Ishikawa (cell line): ENCODE results near the gene TTC16.

Source experiments
- CEBPB ChIP-seq: IDR thresholded peaks from 2 replicates; pipeline ENCODE4 v1.6.1; 2012
- CREB1 ChIP-seq: IDR thresholded peaks from 2 replicates; pipeline ENCODE4 v1.6.1; 2012; ENCODE audit warnings: low read depth
- EGR1 ChIP-seq: IDR thresholded peaks from 2 replicates; pipeline ENCODE4 v1.6.1; 2012
- EP300 ChIP-seq: IDR thresholded peaks from 2 replicates; pipeline ENCODE4 v1.6.1; 2012; ENCODE audit warnings: borderline replicate concordance
- FOXM1 ChIP-seq: IDR thresholded peaks from 2 replicates; pipeline ENCODE4 v1.6.1; 2012; ENCODE audit warnings: low read depth, borderline replicate concordance
- MAX ChIP-seq: IDR thresholded peaks from 2 replicates; pipeline ENCODE4 v1.6.1; 2012
- NFIC ChIP-seq: IDR thresholded peaks from 2 replicates; pipeline ENCODE4 v1.6.1; 2012
- RAD21 ChIP-seq: IDR thresholded peaks from 2 replicates; pipeline ENCODE4 v1.6.1; 2012; ENCODE audit warnings: low read depth
- TAF1 ChIP-seq: IDR thresholded peaks from 2 replicates; pipeline ENCODE4 v1.6.1; 2012; ENCODE audit warnings: low read depth, mild to moderate bottlenecking
- TCF12 ChIP-seq: IDR thresholded peaks from 2 replicates; pipeline ENCODE4 v1.6.1; 2012; ENCODE audit warnings: low read depth
- TEAD4 ChIP-seq: IDR thresholded peaks from 2 replicates; pipeline ENCODE4 v1.6.1; 2012
- YY1 ChIP-seq: IDR thresholded peaks from 2 replicates; pipeline ENCODE4 v1.6.1; 2012; ENCODE audit warnings: low read depth
- ZBTB7A ChIP-seq: IDR thresholded peaks from 2 replicates; pipeline ENCODE4 v1.6.1; 2012; ENCODE audit warnings: low read depth
- TF ChIP-seq, protein P1 (sequence below): IDR thresholded peaks from 2 replicates; pipeline ENCODE4 v1.6.1; 2012
- TF ChIP-seq, protein P2 (sequence below): IDR thresholded peaks from 2 replicates; pipeline ENCODE4 v1.6.1; 2012; ENCODE audit warnings: low read depth, mild to moderate bottlenecking

Gene TTC16

GRCh38 chr9:127730799-127731410 is 15.0 kb downstream of the TTC16 start:
- TF ChIP-seq, protein P1, sequence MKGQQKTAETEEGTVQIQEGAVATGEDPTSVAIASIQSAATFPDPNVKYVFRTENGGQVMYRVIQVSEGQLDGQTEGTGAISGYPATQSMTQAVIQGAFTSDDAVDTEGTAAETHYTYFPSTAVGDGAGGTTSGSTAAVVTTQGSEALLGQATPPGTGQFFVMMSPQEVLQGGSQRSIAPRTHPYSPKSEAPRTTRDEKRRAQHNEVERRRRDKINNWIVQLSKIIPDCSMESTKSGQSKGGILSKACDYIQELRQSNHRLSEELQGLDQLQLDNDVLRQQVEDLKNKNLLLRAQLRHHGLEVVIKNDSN = no peak
- TF ChIP-seq EP300 (no peak), RAD21 (no peak), MAX (no peak), EGR1 (no peak), YY1 (no peak), TEAD4 (no peak), TCF12 (no peak), TAF1 (no peak), CEBPB (no peak), FOXM1 (no peak), CREB1 (no peak), NFIC (no peak), ZBTB7A (no peak)
- TF ChIP-seq, protein P2, sequence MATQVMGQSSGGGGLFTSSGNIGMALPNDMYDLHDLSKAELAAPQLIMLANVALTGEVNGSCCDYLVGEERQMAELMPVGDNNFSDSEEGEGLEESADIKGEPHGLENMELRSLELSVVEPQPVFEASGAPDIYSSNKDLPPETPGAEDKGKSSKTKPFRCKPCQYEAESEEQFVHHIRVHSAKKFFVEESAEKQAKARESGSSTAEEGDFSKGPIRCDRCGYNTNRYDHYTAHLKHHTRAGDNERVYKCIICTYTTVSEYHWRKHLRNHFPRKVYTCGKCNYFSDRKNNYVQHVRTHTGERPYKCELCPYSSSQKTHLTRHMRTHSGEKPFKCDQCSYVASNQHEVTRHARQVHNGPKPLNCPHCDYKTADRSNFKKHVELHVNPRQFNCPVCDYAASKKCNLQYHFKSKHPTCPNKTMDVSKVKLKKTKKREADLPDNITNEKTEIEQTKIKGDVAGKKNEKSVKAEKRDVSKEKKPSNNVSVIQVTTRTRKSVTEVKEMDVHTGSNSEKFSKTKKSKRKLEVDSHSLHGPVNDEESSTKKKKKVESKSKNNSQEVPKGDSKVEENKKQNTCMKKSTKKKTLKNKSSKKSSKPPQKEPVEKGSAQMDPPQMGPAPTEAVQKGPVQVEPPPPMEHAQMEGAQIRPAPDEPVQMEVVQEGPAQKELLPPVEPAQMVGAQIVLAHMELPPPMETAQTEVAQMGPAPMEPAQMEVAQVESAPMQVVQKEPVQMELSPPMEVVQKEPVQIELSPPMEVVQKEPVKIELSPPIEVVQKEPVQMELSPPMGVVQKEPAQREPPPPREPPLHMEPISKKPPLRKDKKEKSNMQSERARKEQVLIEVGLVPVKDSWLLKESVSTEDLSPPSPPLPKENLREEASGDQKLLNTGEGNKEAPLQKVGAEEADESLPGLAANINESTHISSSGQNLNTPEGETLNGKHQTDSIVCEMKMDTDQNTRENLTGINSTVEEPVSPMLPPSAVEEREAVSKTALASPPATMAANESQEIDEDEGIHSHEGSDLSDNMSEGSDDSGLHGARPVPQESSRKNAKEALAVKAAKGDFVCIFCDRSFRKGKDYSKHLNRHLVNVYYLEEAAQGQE = no peak

GRCh38 chr9:127731938-127732337 is 16.1 kb downstream of the TTC16 start:
- TF ChIP-seq EP300 (no peak), EGR1 (no peak), NFIC (no peak), CREB1 (no peak), MAX (no peak), TAF1 (no peak), ZBTB7A (no peak), YY1 (no peak)
- TF ChIP-seq, protein P2 = no peak

GRCh38 chr9:127732444-127732843 is 16.6 kb downstream of the TTC16 start:
- no peak for TF ChIP-seq CEBPB
- no peak for TF ChIP-seq NFIC
- TF ChIP-seq TCF12 = no peak
- TF ChIP-seq TEAD4 = no peak
- TF ChIP-seq MAX = no peak
- TF ChIP-seq, protein P2 = no peak
- TF ChIP-seq TAF1 = no peak
- no peak for TF ChIP-seq EP300
- TF ChIP-seq, protein P1 = no peak
- no peak for TF ChIP-seq YY1
- TF ChIP-seq CREB1 = no peak
- TF ChIP-seq FOXM1 = no peak
- no peak for TF ChIP-seq RAD21
- no peak for TF ChIP-seq ZBTB7A
- TF ChIP-seq EGR1 = no peak

GRCh38 chr9:127733614-127734013 is 17.7 kb downstream of the TTC16 start:
- TF ChIP-seq TAF1 (no peak), EGR1 (no peak), TCF12 (no peak), RAD21 (no peak), NFIC (no peak), ZBTB7A (no peak), YY1 (no peak), TEAD4 (no peak), CEBPB (no peak), MAX (no peak), EP300 (no peak), CREB1 (no peak), FOXM1 (no peak)
- TF ChIP-seq, protein P2 = no peak
- TF ChIP-seq, protein P1 = no peak
